Measurements from ENCODE around the gene TBC1D1. TPM values are rescaled to one million over a fixed set of nuclear protein-coding genes. Genes with fewer than 3 reads are reported as not detected.

The TBC1D1 gene
- total RNA-seq, 2 experiments from 2014 or later = 40.7 to 46.5 TPM

DNA sequence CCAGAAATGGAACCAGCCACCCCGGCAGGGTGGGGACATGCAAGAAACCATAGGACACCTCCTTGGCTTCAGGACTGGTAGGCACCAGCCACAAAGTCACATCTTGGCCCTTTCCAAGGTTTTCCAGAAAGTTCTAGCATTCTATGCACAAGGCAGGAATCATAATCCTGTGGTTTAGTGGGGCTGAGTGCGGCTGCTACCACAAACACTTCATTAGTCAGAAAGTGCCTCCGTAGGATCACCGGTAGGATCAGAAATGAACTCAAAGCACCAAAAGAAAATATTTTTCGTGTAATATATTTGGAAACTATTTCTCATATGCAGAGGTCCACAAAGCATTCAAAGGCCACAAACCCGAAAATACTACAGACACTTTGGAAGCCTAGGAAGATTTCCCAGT is 261.0 kb downstream of the TBC1D1 start:
- no peaks in the 10 kb centered on the region for H3K27me3 Mint-ChIP-seq
- Histone ChIP-seq H3K27ac (ENCODE audit: low read depth in 1 of 2, low read length in 2 of 2) (no peak overlapping the region), H3K27me3 (ENCODE audit: control insufficient read depth in 1 of 2, insufficient read depth in 2 of 2, low read length in 2 of 2) (no peaks in the 10 kb centered on the region), H3K4me3 (ENCODE audit: low read length) (no peak overlapping the region), H3K4me1 (ENCODE audit: insufficient read depth, low read length) (peaks cover 33% of the 10 kb centered on the region), H3K9me3 (ENCODE audit: control insufficient read depth in 1 of 2, insufficient read depth in 1 of 2, low read length in 2 of 2) (no peaks in the 10 kb centered on the region), H3K36me3 (ENCODE audit: insufficient read depth, low read length) (no peaks in the 10 kb centered on the region)
- H3K27ac Mint-ChIP-seq = no peak overlapping the region
- peaks cover 34% of the 10 kb centered on the region for H3K4me1 Mint-ChIP-seq (ENCODE audit: low read depth)
- ChIA-PET POLR2A (no interaction called here), CTCF (no interaction called here)
- H3K4me3 Mint-ChIP-seq = no peak overlapping the region
- H3K36me3 Mint-ChIP-seq (ENCODE audit: low read depth) = no peaks in the 10 kb centered on the region
- intact Hi-C loops (cut with DNase I, micrococcal nuclease) = no loop called here
- ATAC-seq (ENCODE audit: poor library complexity) = no peak
- no peak for DNase-seq
- no peak for TF ChIP-seq CTCF (IDR thresholded peaks at IDR 0.05)
- H3K9me3 Mint-ChIP-seq = no peaks in the 10 kb centered on the region

DNA sequence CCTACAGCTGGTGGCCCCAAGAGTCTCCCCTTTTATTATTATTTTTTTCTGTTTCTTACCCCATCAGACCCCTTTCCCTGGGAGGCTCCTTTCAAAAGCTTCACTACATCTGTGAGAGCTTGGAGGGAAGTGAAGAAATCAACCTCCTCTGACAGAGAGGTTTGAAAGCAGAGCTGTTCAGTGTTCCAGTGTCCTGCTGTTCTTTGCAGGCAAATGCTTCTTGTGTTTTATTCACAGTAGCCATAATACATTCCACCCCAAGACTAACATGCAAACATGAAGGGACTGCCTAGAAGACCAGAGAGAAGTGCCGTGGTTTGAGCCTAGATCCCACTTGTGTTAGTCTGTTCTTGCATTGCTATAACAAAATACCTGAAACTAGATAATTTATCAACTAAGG is 261.4 kb downstream of the TBC1D1 start:
- no peak for TF ChIP-seq CTCF (IDR thresholded peaks at IDR 0.05)
- Mint-ChIP-seq H3K4me1 (ENCODE audit: low read depth) (peaks cover 37% of the 10 kb centered on the region), H3K9me3 (no peaks in the 10 kb centered on the region), H3K36me3 (ENCODE audit: low read depth) (no peaks in the 10 kb centered on the region), H3K27me3 (no peaks in the 10 kb centered on the region), H3K4me3 (no peak overlapping the region), H3K27ac (no peak overlapping the region)
- Histone ChIP-seq H3K9me3 (ENCODE audit: control insufficient read depth in 1 of 2, insufficient read depth in 1 of 2, low read length in 2 of 2) (no peaks in the 10 kb centered on the region), H3K36me3 (ENCODE audit: insufficient read depth, low read length) (no peaks in the 10 kb centered on the region), H3K4me1 (ENCODE audit: insufficient read depth, low read length) (peaks cover 36% of the 10 kb centered on the region), H3K27ac (ENCODE audit: low read depth in 1 of 2, low read length in 2 of 2) (no peak overlapping the region), H3K27me3 (ENCODE audit: control insufficient read depth in 1 of 2, insufficient read depth in 2 of 2, low read length in 2 of 2) (no peaks in the 10 kb centered on the region), H3K4me3 (ENCODE audit: low read length) (no peak overlapping the region)
- ATAC-seq (ENCODE audit: poor library complexity) (no peak), DNase-seq (no peak)
- ChIA-PET CTCF (no interaction called here), POLR2A (no interaction called here)
- intact Hi-C loops (cut with DNase I, micrococcal nuclease) = no loop called here

- Mint-ChIP-seq H3K4me3 (no peak overlapping the region), H3K27ac (no peak overlapping the region), H3K9me3 (no peaks in the 10 kb centered on the region), H3K36me3 (ENCODE audit: low read depth) (no peaks in the 10 kb centered on the region), H3K4me1 (ENCODE audit: low read depth) (peaks cover 43% of the 10 kb centered on the region), H3K27me3 (no peaks in the 10 kb centered on the region)
- POLR2A ChIA-PET = no interaction called here
- DNase-seq = no peak
- H3K4me1 ChIP-seq (ENCODE audit: insufficient read depth, low read length) = peaks cover 41% of the 10 kb centered on the region
- no peaks in the 10 kb centered on the region for H3K27me3 ChIP-seq (ENCODE audit: control insufficient read depth in 1 of 2, insufficient read depth in 2 of 2, low read length in 2 of 2)
- no peak overlapping the region for H3K4me3 ChIP-seq (ENCODE audit: low read length)
- CTCF ChIA-PET = interaction anchor here (2.0 kb wide), 1 partner anchor 27 kb away, joined by 5 read pairs; no protein-coding TSS in a partner anchor
- no peak overlapping the region for H3K27ac ChIP-seq (ENCODE audit: low read depth in 1 of 2, low read length in 2 of 2)
- no peak for ATAC-seq (ENCODE audit: poor library complexity)
- no peaks in the 10 kb centered on the region for H3K36me3 ChIP-seq (ENCODE audit: insufficient read depth, low read length)
- H3K9me3 ChIP-seq (ENCODE audit: control insufficient read depth in 1 of 2, insufficient read depth in 1 of 2, low read length in 2 of 2) = no peaks in the 10 kb centered on the region
- intact Hi-C loops (cut with DNase I, micrococcal nuclease) = no loop called here
- no peak for TF ChIP-seq CTCF (IDR thresholded peaks at IDR 0.05)
These were observed 262.0 kb downstream of the TBC1D1 start for GRCh38 chr4:38152721-38153386.

All from CD4-positive, alpha-beta T cell (primary cell).